A549 (cell line): ENCODE data around the gene TET2. TPM values are rescaled to one million over a fixed set of nuclear protein-coding genes. Genes with fewer than 3 reads are reported as not detected.

ENCODE experiments used
- ATAC-seq, 2 experiments: fragments of 200-7000 bp in 1 of 2; fragments of >200 bp in 1 of 2; cut with Nextera tagmentation in 1 of 2; cut with Tn5 transposase in 1 of 2; 3 replicates each; pipeline versions ENCODE4 v1.8.0 to v1.9.1; 2018 to 2020; ENCODE audit warnings: mild to moderate bottlenecking in 1 of 2, moderate library complexity in 1 of 2
- CTCF ChIA-PET: fragments of 300-600 bp; sonication (Branson Sonifier 250); formaldehyde crosslinking; extraction: SDS; loops from one replicate; lab custom pipeline; 2021; ENCODE audit warnings: antibody characterized with exemption, inconsistent platforms; lab: Yijun Ruan, JAX
- POLR2A ChIA-PET: fragments of 350-600 bp; formaldehyde crosslinking; extraction: SDS; loops from one replicate; lab custom pipeline; 2021; ENCODE audit warnings: antibody characterized with exemption, inconsistent platforms; lab: Yijun Ruan, JAX
- DNase-seq, 2 experiments: peaks; one replicate each; pipeline versions ENCODE4 v3.0.0 to v3.0.0-alpha.2; 2011 to 2016; ENCODE audit warnings: low read depth in 1 of 2, low spot score in 1 of 2
- FAIRE-seq: peaks from 2 replicates; lab custom pipeline; 2011; peaks lifted over from hg19 to GRCh38; lab: Jason Lieb, UNC
- H3K27ac ChIP-seq, 2 experiments: fragments of >200 bp; sonication (Bioruptor Twin); formaldehyde crosslinking; 3 replicates each; pipeline ENCODE4 v1.5.1; 2016 to 2017
- H3K4me1 ChIP-seq: fragments of >200 bp; sonication (Bioruptor Twin); formaldehyde crosslinking; 3 replicates; pipeline ENCODE4 v1.6.1; 2016
- H3K4me2 ChIP-seq: fragments of >200 bp; sonication (Bioruptor Twin); formaldehyde crosslinking; 3 replicates; pipeline ENCODE4 v1.6.1; 2016
- H3K4me3 ChIP-seq: fragments of >200 bp; sonication (Bioruptor Twin); formaldehyde crosslinking; 3 replicates; pipeline ENCODE4 v1.5.1; 2016
- H3K9me3 ChIP-seq: fragments of >200 bp; sonication (Bioruptor Twin); formaldehyde crosslinking; 3 replicates; pipeline ENCODE4 v1.6.1; 2016
- CBX8 ChIP-seq: fragments of 200-600 bp; sonication (generic); IDR thresholded peaks from 2 replicates; pipeline ENCODE4 v1.6.1; 2016
- CEBPB ChIP-seq, 2 experiments: fragments of >200 bp in 1 of 2; sonication (Bioruptor Twin) in 1 of 2; formaldehyde crosslinking in 1 of 2; IDR thresholded peaks; 2 replicates each; pipeline ENCODE4 v1.6.1; 2012 to 2016
- EP300 ChIP-seq, 2 experiments: fragments of >200 bp; sonication (Bioruptor Twin); formaldehyde crosslinking; IDR thresholded peaks; 2 replicates in 1 of 2; 3 replicates in 1 of 2; pipeline ENCODE4 v1.6.1; 2016 to 2017
- ESRRA ChIP-seq: fragments of 150-350 bp; IDR thresholded peaks from 2 replicates; pipeline ENCODE4 v1.6.1; 2014; ENCODE audit warnings: mild to moderate bottlenecking, low read length, borderline replicate concordance
- HDAC2 ChIP-seq: fragments of 200-600 bp; sonication (generic); IDR thresholded peaks from 2 replicates; pipeline ENCODE4 v1.6.1; 2016
- HOXA7 ChIP-seq: fragments of 250-450 bp; sonication (Bioruptor Pico); IDR thresholded peaks from 2 replicates; pipeline ENCODE4 v1.5.0; 2020; ENCODE audit warnings: mild to moderate bottlenecking, moderate library complexity
- JUNB ChIP-seq: fragments of >200 bp; sonication (Bioruptor Twin); formaldehyde crosslinking; IDR thresholded peaks from 2 replicates; pipeline ENCODE4 v1.6.1; 2016
- KDM1A ChIP-seq: fragments of 200-600 bp; sonication (generic); IDR thresholded peaks from 2 replicates; pipeline ENCODE4 v1.6.1; 2016; ENCODE audit warnings: low read depth, mild to moderate bottlenecking
- KDM5A ChIP-seq: fragments of 200-600 bp; sonication (generic); IDR thresholded peaks from 2 replicates; pipeline ENCODE4 v1.6.1; 2016; ENCODE audit warnings: antibody characterized with exemption, mild to moderate bottlenecking
- MAZ ChIP-seq: fragments of 150-350 bp; IDR thresholded peaks from 2 replicates; pipeline ENCODE4 v1.6.1; 2014; ENCODE audit warnings: antibody characterized with exemption, low read depth, low read length, borderline replicate concordance
- NFE2L2 ChIP-seq: fragments of 150-350 bp; conservative IDR thresholded peaks from 2 replicates; pipeline ENCODE4 v1.6.1; 2014; ENCODE audit warnings: low read length
- NPAS2 ChIP-seq: fragments of 250-450 bp; sonication (Bioruptor Pico); IDR thresholded peaks from 2 replicates; pipeline ENCODE4 v1.8.0; 2022; ENCODE audit warnings: mild to moderate bottlenecking, moderate library complexity, borderline replicate concordance
- PHF8 ChIP-seq: fragments of 200-600 bp; sonication (generic); IDR thresholded peaks from 2 replicates; pipeline ENCODE4 v1.6.1; 2016; ENCODE audit warnings: low read depth, mild to moderate bottlenecking, antibody characterized with exemption, moderate library complexity, borderline replicate concordance
- POLR2A ChIP-seq: IDR thresholded peaks from 2 replicates; pipeline ENCODE4 v1.6.1; 2012; ENCODE audit warnings: mild to moderate bottlenecking, low read length
- POLR2AphosphoS2 ChIP-seq: conservative IDR thresholded peaks from 2 replicates; pipeline ENCODE4 v1.6.1; 2012; ENCODE audit warnings: low read length, improper control_type of control experiment, inconsistent platforms
- RAD21 ChIP-seq, 2 experiments: fragments of >200 bp in 1 of 2; sonication (Bioruptor Twin) in 1 of 2; formaldehyde crosslinking in 1 of 2; IDR thresholded peaks in 1 of 2; conservative IDR thresholded peaks in 1 of 2; 2 replicates in 1 of 2; 3 replicates in 1 of 2; pipeline ENCODE4 v1.6.1; 2012 to 2018; ENCODE audit warnings: inconsistent platforms in 1 of 2
- RARB ChIP-seq: fragments of 250-450 bp; sonication (Bioruptor Pico); IDR thresholded peaks from 2 replicates; pipeline ENCODE4 v1.8.0; 2021; ENCODE audit warnings: mild to moderate bottlenecking, moderate library complexity
- RCOR1 ChIP-seq: fragments of 150-350 bp; IDR thresholded peaks from 2 replicates; pipeline ENCODE4 v1.6.1; 2014; ENCODE audit warnings: antibody characterized with exemption, low read length, low read depth
- RNF2 ChIP-seq: fragments of 200-600 bp; sonication (generic); IDR thresholded peaks from 2 replicates; pipeline ENCODE4 v1.6.1; 2016; ENCODE audit warnings: low read depth, mild to moderate bottlenecking, antibody characterized with exemption, moderate library complexity, borderline replicate concordance
- TP53 ChIP-seq: fragments of 250-450 bp; sonication (Bioruptor Pico); IDR thresholded peaks from 2 replicates; pipeline ENCODE4 v1.5.0; 2021; ENCODE audit warnings: mild to moderate bottlenecking, moderate library complexity
- ZC3H11A ChIP-seq: fragments of 450-650 bp; IDR thresholded peaks from 2 replicates; pipeline ENCODE4 v1.6.1; 2014; ENCODE audit warnings: antibody characterized with exemption, mild to moderate bottlenecking
- ZFP36 ChIP-seq: fragments of 450-650 bp; IDR thresholded peaks from 2 replicates; pipeline ENCODE4 v1.6.1; 2014; ENCODE audit warnings: borderline replicate concordance; ENCODE audit not compliant: partially characterized antibody
- ZSCAN20 ChIP-seq: fragments of 250-450 bp; sonication (Bioruptor Pico); IDR thresholded peaks from 2 replicates; pipeline ENCODE4 v1.8.0; 2022; ENCODE audit warnings: mild to moderate bottlenecking, moderate library complexity
- WGBS: methylation state at CpG from one replicate; pipeline ENCODE4 v1.1.6; 2017; ENCODE audit errors: missing lambda C conversion rate; 5-methylcytosine and 5-hydroxymethylcytosine counted together
- polyA plus RNA-seq, 4 experiments: library from polyadenylated mRNA; depleted of rRNA in 3 of 4; stranded (reverse); fragments of >200 nt; fragmentation: RNase III in 1 of 4; extraction: RNeasy Plus Mini Kit Qiagen cat#74134 plus additional on column Dnase treatment in 1 of 4; gene quantifications; 2 replicates in 3 of 4; 3 replicates in 1 of 4; pipeline ENCODE4 v1.2.3, GENCODE V29; 2011 to 2017
- TF ChIP-seq, protein P1 (sequence below): fragments of >200 bp; sonication (Bioruptor Twin); formaldehyde crosslinking; IDR thresholded peaks from 3 replicates; pipeline ENCODE4 v1.6.1; 2016
- TF ChIP-seq, protein P2 (sequence below): fragments of >200 bp; sonication (Bioruptor Twin); formaldehyde crosslinking; IDR thresholded peaks from 2 replicates; pipeline ENCODE4 v1.6.1; 2016
- TF ChIP-seq, protein P3 (sequence below): IDR thresholded peaks from 2 replicates; pipeline ENCODE4 v1.6.1; 2012
- TF ChIP-seq, protein P4 (sequence below): fragments of >200 bp; sonication (Bioruptor Twin); formaldehyde crosslinking; IDR thresholded peaks from 3 replicates; pipeline ENCODE4 v1.5.1; 2016
- TF ChIP-seq, protein P5 (sequence below): fragments of 200-600 bp; sonication (generic); IDR thresholded peaks from 2 replicates; pipeline ENCODE4 v1.6.1; 2016; ENCODE audit warnings: antibody characterized with exemption, mild to moderate bottlenecking, moderate library complexity

The TET2 gene
- polyA plus RNA-seq, 2 of the 4 experiments (the other 2 are of a cell fraction), result 2.2 to 6.6 TPM

DNA sequence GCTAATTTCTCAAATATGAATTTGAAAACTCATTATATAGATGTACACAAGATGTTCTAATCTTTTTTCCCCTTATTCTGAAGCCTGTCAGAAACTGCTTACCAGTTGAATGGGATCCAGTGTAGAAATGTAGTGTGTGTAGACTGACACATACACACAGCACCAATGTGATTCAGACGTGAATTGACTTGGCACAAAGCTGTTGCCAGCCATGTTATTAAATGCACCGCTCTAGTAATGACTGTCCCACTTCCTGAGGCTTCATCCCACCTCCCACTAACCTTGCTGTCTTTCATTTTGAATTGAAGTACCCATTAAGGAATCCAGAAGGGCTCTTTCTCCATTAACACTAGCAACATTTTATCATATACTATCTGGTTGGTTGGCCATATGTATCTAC, 180.5 kb downstream of the TET2 start:
- ATAC-seq (no peak), FAIRE-seq (no peak), DNase-seq (no peak)
- no peak overlapping the region for H3K4me2 ChIP-seq
- WGBS, result 4% methylated on average over 2 of the region's 2 CpGs
- H3K4me3 ChIP-seq, result no peak overlapping the region
- H3K4me1 ChIP-seq, result no peaks in the 10 kb centered on the region
- H3K27ac ChIP-seq, result no peak overlapping the region
- ChIA-PET CTCF (no interaction called here), POLR2A (no interaction called here)
- no peaks in the 10 kb centered on the region for H3K9me3 ChIP-seq
- TF ChIP-seq MAZ, result no peak
- TF ChIP-seq NFE2L2, result no peak
- TF ChIP-seq ZC3H11A, result no peak
- no peak for TF ChIP-seq HDAC2
- TF ChIP-seq RNF2, result no peak
- TF ChIP-seq, protein P1, sequence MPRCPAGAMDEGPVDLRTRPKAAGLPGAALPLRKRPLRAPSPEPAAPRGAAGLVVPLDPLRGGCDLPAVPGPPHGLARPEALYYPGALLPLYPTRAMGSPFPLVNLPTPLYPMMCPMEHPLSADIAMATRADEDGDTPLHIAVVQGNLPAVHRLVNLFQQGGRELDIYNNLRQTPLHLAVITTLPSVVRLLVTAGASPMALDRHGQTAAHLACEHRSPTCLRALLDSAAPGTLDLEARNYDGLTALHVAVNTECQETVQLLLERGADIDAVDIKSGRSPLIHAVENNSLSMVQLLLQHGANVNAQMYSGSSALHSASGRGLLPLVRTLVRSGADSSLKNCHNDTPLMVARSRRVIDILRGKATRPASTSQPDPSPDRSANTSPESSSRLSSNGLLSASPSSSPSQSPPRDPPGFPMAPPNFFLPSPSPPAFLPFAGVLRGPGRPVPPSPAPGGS, result no peak
- TF ChIP-seq CEBPB (IDR thresholded peaks at IDR 0.05), result no peak
- no peak for TF ChIP-seq KDM5A
- TF ChIP-seq EP300 (IDR thresholded peaks at IDR 0.05), result no peak
- TF ChIP-seq CBX8, result no peak
- no peak for TF ChIP-seq RAD21 (conservative IDR thresholded peaks at IDR 0.05 in 1 of 2, IDR thresholded peaks at IDR 0.05 in 1 of 2)
- TF ChIP-seq NPAS2 (CRISPR knock-in tag), result no peak

DNA sequence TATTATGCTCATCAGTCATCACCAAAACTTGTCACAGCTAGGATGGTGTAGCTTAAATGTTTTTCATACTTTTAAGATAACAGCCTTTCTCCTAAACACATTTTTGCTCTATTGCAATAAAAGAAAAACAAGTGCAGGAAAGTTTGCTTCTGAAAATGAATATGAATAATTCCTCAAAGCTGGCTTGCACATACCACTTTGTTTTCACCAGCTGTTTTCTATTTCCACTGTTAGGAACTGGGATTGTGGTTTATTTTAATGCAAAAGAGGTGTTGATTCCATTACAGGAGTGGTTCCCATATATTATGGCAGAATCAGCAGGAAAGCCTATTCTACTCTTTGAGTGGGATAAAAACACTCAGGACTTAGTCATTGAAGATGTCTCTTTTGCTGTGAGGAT, 181.3 kb downstream of the TET2 start:
- no peak for FAIRE-seq
- H3K9me3 ChIP-seq, result no peaks in the 10 kb centered on the region
- TF ChIP-seq ESRRA (no peak), HOXA7 (no peak), NFE2L2 (no peak), CEBPB (IDR thresholded peaks at IDR 0.05) (no peak), PHF8 (no peak), NPAS2 (CRISPR knock-in tag) (no peak), ZSCAN20 (no peak), TP53 (CRISPR knock-in tag) (no peak), RNF2 (no peak), KDM1A (no peak), EP300 (IDR thresholded peaks at IDR 0.05) (no peak)
- TF ChIP-seq, protein P2, sequence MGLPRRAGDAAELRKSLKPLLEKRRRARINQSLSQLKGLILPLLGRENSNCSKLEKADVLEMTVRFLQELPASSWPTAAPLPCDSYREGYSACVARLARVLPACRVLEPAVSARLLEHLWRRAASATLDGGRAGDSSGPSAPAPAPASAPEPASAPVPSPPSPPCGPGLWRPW, result no peak
- TF ChIP-seq, protein P3, sequence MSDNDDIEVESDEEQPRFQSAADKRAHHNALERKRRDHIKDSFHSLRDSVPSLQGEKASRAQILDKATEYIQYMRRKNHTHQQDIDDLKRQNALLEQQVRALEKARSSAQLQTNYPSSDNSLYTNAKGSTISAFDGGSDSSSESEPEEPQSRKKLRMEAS, result no peak
- TF ChIP-seq, protein P4, sequence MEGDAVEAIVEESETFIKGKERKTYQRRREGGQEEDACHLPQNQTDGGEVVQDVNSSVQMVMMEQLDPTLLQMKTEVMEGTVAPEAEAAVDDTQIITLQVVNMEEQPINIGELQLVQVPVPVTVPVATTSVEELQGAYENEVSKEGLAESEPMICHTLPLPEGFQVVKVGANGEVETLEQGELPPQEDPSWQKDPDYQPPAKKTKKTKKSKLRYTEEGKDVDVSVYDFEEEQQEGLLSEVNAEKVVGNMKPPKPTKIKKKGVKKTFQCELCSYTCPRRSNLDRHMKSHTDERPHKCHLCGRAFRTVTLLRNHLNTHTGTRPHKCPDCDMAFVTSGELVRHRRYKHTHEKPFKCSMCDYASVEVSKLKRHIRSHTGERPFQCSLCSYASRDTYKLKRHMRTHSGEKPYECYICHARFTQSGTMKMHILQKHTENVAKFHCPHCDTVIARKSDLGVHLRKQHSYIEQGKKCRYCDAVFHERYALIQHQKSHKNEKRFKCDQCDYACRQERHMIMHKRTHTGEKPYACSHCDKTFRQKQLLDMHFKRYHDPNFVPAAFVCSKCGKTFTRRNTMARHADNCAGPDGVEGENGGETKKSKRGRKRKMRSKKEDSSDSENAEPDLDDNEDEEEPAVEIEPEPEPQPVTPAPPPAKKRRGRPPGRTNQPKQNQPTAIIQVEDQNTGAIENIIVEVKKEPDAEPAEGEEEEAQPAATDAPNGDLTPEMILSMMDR, result no peak
- TF ChIP-seq, all 56 proteins: peak for 0
- no peaks in the 10 kb centered on the region for H3K4me1 ChIP-seq
- ChIA-PET CTCF (no interaction called here), POLR2A (no interaction called here)
- no peak overlapping the region for H3K4me3 ChIP-seq
- H3K4me2 ChIP-seq, result no peak overlapping the region
- DNase-seq (no peak), ATAC-seq (no peak)
- no peak overlapping the region for H3K27ac ChIP-seq

DNA sequence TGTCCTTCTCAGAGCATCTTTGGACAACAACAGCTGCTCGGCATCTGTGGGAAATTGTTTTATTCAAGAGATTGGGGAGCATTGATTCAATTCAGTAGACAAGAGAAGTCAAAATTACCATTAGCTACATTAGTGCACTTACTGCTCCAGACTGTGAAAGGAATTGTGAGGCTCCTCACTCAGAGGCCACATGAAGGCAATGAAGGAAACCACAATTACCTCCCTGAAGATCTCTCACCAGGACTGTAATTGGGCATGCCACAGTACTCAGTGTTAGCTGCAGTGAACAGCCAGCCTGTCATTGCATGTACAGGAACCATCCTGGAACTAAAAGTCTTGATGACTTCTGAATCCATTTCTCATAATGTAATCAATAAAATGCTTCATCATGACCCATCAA, 182.4 kb downstream of the TET2 start:
- ATAC-seq (no peak), FAIRE-seq (no peak), DNase-seq (no peak)
- Histone ChIP-seq H3K27ac (no peak overlapping the region), H3K4me1 (no peaks in the 10 kb centered on the region), H3K4me2 (no peak overlapping the region), H3K4me3 (no peak overlapping the region), H3K9me3 (no peaks in the 10 kb centered on the region)
- WGBS, result 28% methylated on average over 1 of the region's 1 CpG
- ChIA-PET CTCF (no interaction called here), POLR2A (no interaction called here)
- TF ChIP-seq ZFP36 (no peak), ZSCAN20 (no peak), RARB (CRISPR knock-in tag) (no peak), JUNB (no peak), RCOR1 (no peak), POLR2A (no peak), KDM1A (no peak), HOXA7 (no peak), POLR2AphosphoS2 (no peak), MAZ (no peak), TP53 (CRISPR knock-in tag) (no peak)
- TF ChIP-seq, protein P5, sequence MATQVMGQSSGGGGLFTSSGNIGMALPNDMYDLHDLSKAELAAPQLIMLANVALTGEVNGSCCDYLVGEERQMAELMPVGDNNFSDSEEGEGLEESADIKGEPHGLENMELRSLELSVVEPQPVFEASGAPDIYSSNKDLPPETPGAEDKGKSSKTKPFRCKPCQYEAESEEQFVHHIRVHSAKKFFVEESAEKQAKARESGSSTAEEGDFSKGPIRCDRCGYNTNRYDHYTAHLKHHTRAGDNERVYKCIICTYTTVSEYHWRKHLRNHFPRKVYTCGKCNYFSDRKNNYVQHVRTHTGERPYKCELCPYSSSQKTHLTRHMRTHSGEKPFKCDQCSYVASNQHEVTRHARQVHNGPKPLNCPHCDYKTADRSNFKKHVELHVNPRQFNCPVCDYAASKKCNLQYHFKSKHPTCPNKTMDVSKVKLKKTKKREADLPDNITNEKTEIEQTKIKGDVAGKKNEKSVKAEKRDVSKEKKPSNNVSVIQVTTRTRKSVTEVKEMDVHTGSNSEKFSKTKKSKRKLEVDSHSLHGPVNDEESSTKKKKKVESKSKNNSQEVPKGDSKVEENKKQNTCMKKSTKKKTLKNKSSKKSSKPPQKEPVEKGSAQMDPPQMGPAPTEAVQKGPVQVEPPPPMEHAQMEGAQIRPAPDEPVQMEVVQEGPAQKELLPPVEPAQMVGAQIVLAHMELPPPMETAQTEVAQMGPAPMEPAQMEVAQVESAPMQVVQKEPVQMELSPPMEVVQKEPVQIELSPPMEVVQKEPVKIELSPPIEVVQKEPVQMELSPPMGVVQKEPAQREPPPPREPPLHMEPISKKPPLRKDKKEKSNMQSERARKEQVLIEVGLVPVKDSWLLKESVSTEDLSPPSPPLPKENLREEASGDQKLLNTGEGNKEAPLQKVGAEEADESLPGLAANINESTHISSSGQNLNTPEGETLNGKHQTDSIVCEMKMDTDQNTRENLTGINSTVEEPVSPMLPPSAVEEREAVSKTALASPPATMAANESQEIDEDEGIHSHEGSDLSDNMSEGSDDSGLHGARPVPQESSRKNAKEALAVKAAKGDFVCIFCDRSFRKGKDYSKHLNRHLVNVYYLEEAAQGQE, result no peak
